Neural cell (in vitro differentiated cells): ENCODE data around the gene RHOBTB3. TPM values are rescaled to one million over a fixed set of nuclear protein-coding genes. Genes with fewer than 3 reads are reported as not detected.

Experiments
- H2AFZ ChIP-seq: fragments of 200-600, 300-800 bp; sonication (generic), shearing (Covaris generic); 2 replicates; pipeline ENCODE4 v1.6.0; 2014; ENCODE audit warnings: low read depth, mild to moderate bottlenecking, antibody characterized with exemption, low read length, moderate library complexity
- H3F3A ChIP-seq: fragments of 200-600 bp; shearing (Covaris generic); 2 replicates; pipeline ENCODE4 v1.6.1; 2016; ENCODE audit warnings: mild to moderate bottlenecking, moderate library complexity, mixed read lengths, antibody characterized with exemption, low read length; ENCODE audit not compliant: insufficient read depth, poor library complexity, severe bottlenecking
- H3K27ac ChIP-seq: fragments of 200-600, 300-800 bp; sonication (generic), shearing (Covaris generic); 2 replicates; pipeline ENCODE4 v1.5.1; 2014; ENCODE audit warnings: mild to moderate bottlenecking, low read length, moderate library complexity
- H3K27me3 ChIP-seq: fragments of 300-800, 200-600 bp; sonication (generic), shearing (Covaris generic); 2 replicates; pipeline ENCODE4 v1.6.0; 2014; ENCODE audit warnings: mild to moderate bottlenecking, low read depth, low read length, moderate library complexity; ENCODE audit not compliant: insufficient read depth
- H3K36me3 ChIP-seq: fragments of 300-800, 200-600 bp; sonication (generic), shearing (Covaris generic); 2 replicates; pipeline ENCODE4 v1.5.1; 2014; ENCODE audit warnings: mild to moderate bottlenecking, antibody characterized with exemption, low read length, moderate library complexity; ENCODE audit not compliant: insufficient read depth
- H3K4me2 ChIP-seq: fragments of 300-800, 200-600 bp; sonication (generic), shearing (Covaris generic); 2 replicates; pipeline ENCODE4 v1.6.0; 2014; ENCODE audit warnings: mild to moderate bottlenecking, low read length
- H3K4me3 ChIP-seq: fragments of 300-800, 200-600 bp; sonication (generic), shearing (Covaris generic); 2 replicates; pipeline ENCODE4 v1.5.1; 2014; ENCODE audit warnings: mild to moderate bottlenecking, low read length, moderate library complexity
- H3K79me2 ChIP-seq: fragments of 200-600 bp; shearing (Covaris generic); replicated peaks from 2 replicates; pipeline ENCODE4 v1.6.0; 2014; ENCODE audit warnings: mild to moderate bottlenecking, low read length, moderate library complexity; ENCODE audit not compliant: insufficient read depth
- H3K9ac ChIP-seq: fragments of 300-800, 200-600 bp; sonication (generic), shearing (Covaris generic); 2 replicates; pipeline ENCODE4 v1.6.1; 2016; ENCODE audit warnings: mild to moderate bottlenecking, low read length, mixed read lengths
- H3K9me2 ChIP-seq: fragments of 200-600 bp; shearing (Covaris generic); 2 replicates; pipeline ENCODE4 v1.6.1; 2016; ENCODE audit warnings: mild to moderate bottlenecking, low read length, mixed read lengths; ENCODE audit not compliant: insufficient read depth
- H3K9me3 ChIP-seq: fragments of 200-600, 300-800 bp; sonication (generic), shearing (Covaris generic); 2 replicates; pipeline ENCODE4 v1.6.1; 2016; ENCODE audit warnings: mild to moderate bottlenecking, mixed run types, low read length, moderate library complexity, mixed read lengths
- H4K20me1 ChIP-seq: fragments of 200-600 bp; shearing (Covaris generic); 2 replicates; pipeline ENCODE4 v1.6.1; 2016; ENCODE audit warnings: mild to moderate bottlenecking, mixed run types; ENCODE audit not compliant: insufficient read depth
- EP300 ChIP-seq: fragments of 450-650 bp; conservative IDR thresholded peaks from 2 replicates; pipeline ENCODE4 v1.6.1; 2014; ENCODE audit warnings: antibody characterized with exemption, mild to moderate bottlenecking, moderate library complexity; ENCODE audit not compliant: poor library complexity, severe bottlenecking
- EZH2 ChIP-seq: fragments of 200-600, 300-800 bp; shearing (Covaris generic), sonication (generic); IDR thresholded peaks from 2 replicates; pipeline ENCODE4 v1.6.1; 2014; ENCODE audit warnings: antibody characterized with exemption, low read length, borderline replicate concordance, mild to moderate bottlenecking; ENCODE audit not compliant: insufficient read depth, poor library complexity, severe bottlenecking
- MXI1 ChIP-seq: fragments of 450-650 bp; conservative IDR thresholded peaks from 2 replicates; pipeline ENCODE4 v1.6.1; 2014; ENCODE audit warnings: antibody characterized with exemption, mild to moderate bottlenecking; ENCODE audit not compliant: poor library complexity, severe bottlenecking
- POLR2AphosphoS5 ChIP-seq: IDR thresholded peaks from 2 replicates; pipeline ENCODE4 v1.6.1; 2012
- RAD21 ChIP-seq: fragments of 450-650 bp; conservative IDR thresholded peaks from 2 replicates; pipeline ENCODE4 v1.6.1; 2014; ENCODE audit warnings: antibody characterized with exemption, mild to moderate bottlenecking, moderate library complexity
- SMC3 ChIP-seq: fragments of 450-650 bp; conservative IDR thresholded peaks from 2 replicates; pipeline ENCODE4 v1.6.1; 2014; ENCODE audit warnings: antibody characterized with exemption, mild to moderate bottlenecking, moderate library complexity; ENCODE audit not compliant: poor library complexity
- TAF1 ChIP-seq: IDR thresholded peaks from 2 replicates; pipeline ENCODE4 v1.6.1; 2012; ENCODE audit warnings: low read depth
- polyA plus RNA-seq: library from polyadenylated mRNA; depleted of rRNA; stranded (reverse); fragments of >200 nt; gene quantifications from 2 replicates; pipeline ENCODE4 v1.2.3, GENCODE V29; 2014
- TF ChIP-seq, protein P1 (sequence below): fragments of 450-650 bp; IDR thresholded peaks from 2 replicates; pipeline ENCODE4 v1.5.1; 2014; ENCODE audit warnings: antibody characterized with exemption, mild to moderate bottlenecking, moderate library complexity; ENCODE audit not compliant: poor library complexity, severe bottlenecking
- TF ChIP-seq, protein P2 (sequence below): IDR thresholded peaks from 2 replicates; pipeline ENCODE4 v1.6.1; 2012; ENCODE audit warnings: borderline replicate concordance

RHOBTB3 gene
- polyA plus RNA-seq, 1 donor from 2014 or later = 99.4 TPM

- TF ChIP-seq TAF1 = no peak
- TF ChIP-seq, protein P1, sequence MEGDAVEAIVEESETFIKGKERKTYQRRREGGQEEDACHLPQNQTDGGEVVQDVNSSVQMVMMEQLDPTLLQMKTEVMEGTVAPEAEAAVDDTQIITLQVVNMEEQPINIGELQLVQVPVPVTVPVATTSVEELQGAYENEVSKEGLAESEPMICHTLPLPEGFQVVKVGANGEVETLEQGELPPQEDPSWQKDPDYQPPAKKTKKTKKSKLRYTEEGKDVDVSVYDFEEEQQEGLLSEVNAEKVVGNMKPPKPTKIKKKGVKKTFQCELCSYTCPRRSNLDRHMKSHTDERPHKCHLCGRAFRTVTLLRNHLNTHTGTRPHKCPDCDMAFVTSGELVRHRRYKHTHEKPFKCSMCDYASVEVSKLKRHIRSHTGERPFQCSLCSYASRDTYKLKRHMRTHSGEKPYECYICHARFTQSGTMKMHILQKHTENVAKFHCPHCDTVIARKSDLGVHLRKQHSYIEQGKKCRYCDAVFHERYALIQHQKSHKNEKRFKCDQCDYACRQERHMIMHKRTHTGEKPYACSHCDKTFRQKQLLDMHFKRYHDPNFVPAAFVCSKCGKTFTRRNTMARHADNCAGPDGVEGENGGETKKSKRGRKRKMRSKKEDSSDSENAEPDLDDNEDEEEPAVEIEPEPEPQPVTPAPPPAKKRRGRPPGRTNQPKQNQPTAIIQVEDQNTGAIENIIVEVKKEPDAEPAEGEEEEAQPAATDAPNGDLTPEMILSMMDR = no peak
- no peak for TF ChIP-seq EZH2
- TF ChIP-seq, protein P2, sequence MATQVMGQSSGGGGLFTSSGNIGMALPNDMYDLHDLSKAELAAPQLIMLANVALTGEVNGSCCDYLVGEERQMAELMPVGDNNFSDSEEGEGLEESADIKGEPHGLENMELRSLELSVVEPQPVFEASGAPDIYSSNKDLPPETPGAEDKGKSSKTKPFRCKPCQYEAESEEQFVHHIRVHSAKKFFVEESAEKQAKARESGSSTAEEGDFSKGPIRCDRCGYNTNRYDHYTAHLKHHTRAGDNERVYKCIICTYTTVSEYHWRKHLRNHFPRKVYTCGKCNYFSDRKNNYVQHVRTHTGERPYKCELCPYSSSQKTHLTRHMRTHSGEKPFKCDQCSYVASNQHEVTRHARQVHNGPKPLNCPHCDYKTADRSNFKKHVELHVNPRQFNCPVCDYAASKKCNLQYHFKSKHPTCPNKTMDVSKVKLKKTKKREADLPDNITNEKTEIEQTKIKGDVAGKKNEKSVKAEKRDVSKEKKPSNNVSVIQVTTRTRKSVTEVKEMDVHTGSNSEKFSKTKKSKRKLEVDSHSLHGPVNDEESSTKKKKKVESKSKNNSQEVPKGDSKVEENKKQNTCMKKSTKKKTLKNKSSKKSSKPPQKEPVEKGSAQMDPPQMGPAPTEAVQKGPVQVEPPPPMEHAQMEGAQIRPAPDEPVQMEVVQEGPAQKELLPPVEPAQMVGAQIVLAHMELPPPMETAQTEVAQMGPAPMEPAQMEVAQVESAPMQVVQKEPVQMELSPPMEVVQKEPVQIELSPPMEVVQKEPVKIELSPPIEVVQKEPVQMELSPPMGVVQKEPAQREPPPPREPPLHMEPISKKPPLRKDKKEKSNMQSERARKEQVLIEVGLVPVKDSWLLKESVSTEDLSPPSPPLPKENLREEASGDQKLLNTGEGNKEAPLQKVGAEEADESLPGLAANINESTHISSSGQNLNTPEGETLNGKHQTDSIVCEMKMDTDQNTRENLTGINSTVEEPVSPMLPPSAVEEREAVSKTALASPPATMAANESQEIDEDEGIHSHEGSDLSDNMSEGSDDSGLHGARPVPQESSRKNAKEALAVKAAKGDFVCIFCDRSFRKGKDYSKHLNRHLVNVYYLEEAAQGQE = no peak
- TF ChIP-seq POLR2AphosphoS5 = no peak
- no peak for TF ChIP-seq EP300
- TF ChIP-seq MXI1 = no peak
- TF ChIP-seq SMC3 = no peak
- no peak for TF ChIP-seq RAD21
- H3K27me3 ChIP-seq = peaks cover 38% of the 10 kb centered on the region
- no peak overlapping the region for H3K27ac ChIP-seq
- no peaks in the 10 kb centered on the region for H4K20me1 ChIP-seq
- H3F3A ChIP-seq = no peaks in the 10 kb centered on the region
- H3K9me3 ChIP-seq = no peaks in the 10 kb centered on the region
- H2AFZ ChIP-seq = peak overlapping the region; percentile 11
- H3K9ac ChIP-seq = peak overlapping the region; percentile 81
- H3K4me2 ChIP-seq = peak overlapping the region; percentile 85
- peaks cover 12% of the 10 kb centered on the region for H3K79me2 ChIP-seq
- no peaks in the 10 kb centered on the region for H3K9me2 ChIP-seq
- H3K36me3 ChIP-seq = no peaks in the 10 kb centered on the region
- H3K4me3 ChIP-seq = peak overlapping the region; percentile 82
Observed at GRCh38 chr5:95730011-95730700, 980 bp upstream of the RHOBTB3 start.

GRCh38 chr5:95731571-95732554 is 727 bp downstream of the RHOBTB3 start:
- peak overlapping the region; percentile 14 for H3K27ac ChIP-seq
- no peaks in the 10 kb centered on the region for H3F3A ChIP-seq
- no peaks in the 10 kb centered on the region for H4K20me1 ChIP-seq
- H3K36me3 ChIP-seq = no peaks in the 10 kb centered on the region
- H3K9ac ChIP-seq = peak overlapping the region; percentile 81
- no peaks in the 10 kb centered on the region for H3K9me2 ChIP-seq
- peak overlapping the region; percentile 82 for H2AFZ ChIP-seq
- peaks cover 38% of the 10 kb centered on the region for H3K27me3 ChIP-seq
- no peaks in the 10 kb centered on the region for H3K9me3 ChIP-seq
- TF ChIP-seq, protein P1 = no peak
- TF ChIP-seq, protein P2 = peak; percentile 53
- TF ChIP-seq MXI1 = peak; percentile 46
- no peak for TF ChIP-seq SMC3
- TF ChIP-seq EP300 = no peak
- no peak for TF ChIP-seq EZH2
- no peak for TF ChIP-seq RAD21
- no peak for TF ChIP-seq TAF1
- TF ChIP-seq POLR2AphosphoS5 = peak; percentile 50
- peak overlapping the region; percentile 44 for H3K4me2 ChIP-seq
- H3K79me2 ChIP-seq = peaks cover 12% of the 10 kb centered on the region
- H3K4me3 ChIP-seq = peak overlapping the region; percentile 82
